Progenitor cell of endocrine pancreas (in vitro differentiated cells): Measurements from ENCODE around the gene GPRASP2. TPM values are rescaled to one million over a fixed set of nuclear protein-coding genes. Genes with fewer than 3 reads are reported as not detected.
A peak's percentile ranks its signal among the peaks of the same experiment; 100 is the strongest.

Experiments used
- DNase-seq: peaks from one replicate; pipeline ENCODE4 v3.0.0; 2021; ENCODE audit warnings: low spot score; ENCODE audit not compliant: unreplicated experiment
- H3K27ac Mint-ChIP-seq: 2 replicates; pipeline ENCODE4 v1.8.0; 2021; ENCODE audit warnings: mild to moderate bottlenecking, moderate library complexity, mixed read lengths
- H3K27me3 Mint-ChIP-seq: 2 replicates; pipeline ENCODE4 v1.8.0; 2021; ENCODE audit warnings: mixed read lengths
- H3K36me3 Mint-ChIP-seq: 2 replicates; pipeline ENCODE4 v1.8.0; 2022; ENCODE audit warnings: mixed read lengths; ENCODE audit not compliant: insufficient read depth
- H3K4me1 Mint-ChIP-seq: 2 replicates; pipeline ENCODE4 v1.8.0; 2021; ENCODE audit warnings: low read depth, mixed read lengths
- H3K4me3 Mint-ChIP-seq: 2 replicates; pipeline ENCODE4 v1.8.0; 2021; ENCODE audit warnings: low read depth, mild to moderate bottlenecking, moderate library complexity, mixed read lengths
- H3K9me3 Mint-ChIP-seq: 2 replicates; pipeline ENCODE4 v1.8.0; 2021; ENCODE audit warnings: low read depth, mixed read lengths
- CTCF ChIP-seq: fragments of 200-600 bp; sonication (generic); IDR thresholded peaks from one replicate; pipeline ENCODE4 v1.5.0; 2021; ENCODE audit warnings: antibody characterized with exemption, mild to moderate bottlenecking; ENCODE audit not compliant: unreplicated experiment
- total RNA-seq: library from RNA; stranded (reverse); gene quantifications from 2 replicates; pipeline ENCODE4 v1.2.1, GENCODE V29; 2021

Gene GPRASP2
- total RNA-seq, 1 donor from 2014 or later: 11.4 TPM

GRCh38 chrX:102723456-102723855 lies 11.2 kb downstream of the GPRASP2 start:
- TF ChIP-seq CTCF: no peak
- H3K36me3 Mint-ChIP-seq: peaks cover 2% of the 10 kb centered on the region
- DNase-seq: no peak
- H3K4me3 Mint-ChIP-seq: no peak overlapping the region
- H3K27ac Mint-ChIP-seq: no peak overlapping the region
- no peaks in the 10 kb centered on the region for H3K27me3 Mint-ChIP-seq
- peaks cover 3% of the 10 kb centered on the region for H3K9me3 Mint-ChIP-seq
- H3K4me1 Mint-ChIP-seq: no peaks in the 10 kb centered on the region

GRCh38 chrX:102727761-102728160 lies 15.5 kb downstream of the GPRASP2 start:
- H3K27ac Mint-ChIP-seq: no peak overlapping the region
- no peak overlapping the region for H3K4me3 Mint-ChIP-seq
- peaks cover 11% of the 10 kb centered on the region for H3K9me3 Mint-ChIP-seq
- TF ChIP-seq CTCF: no peak
- no peak for DNase-seq
- no peaks in the 10 kb centered on the region for H3K27me3 Mint-ChIP-seq
- no peaks in the 10 kb centered on the region for H3K36me3 Mint-ChIP-seq
- no peaks in the 10 kb centered on the region for H3K4me1 Mint-ChIP-seq

- Mint-ChIP-seq H3K36me3 (peaks cover under 1% of the 10 kb centered on the region), H3K27ac (no peak overlapping the region), H3K27me3 (no peaks in the 10 kb centered on the region), H3K4me3 (no peak overlapping the region), H3K4me1 (no peaks in the 10 kb centered on the region), H3K9me3 (peaks cover 12% of the 10 kb centered on the region)
- no peak for TF ChIP-seq CTCF
- DNase-seq: no peak
Measured at GRCh38 chrX:102728646-102729045, 16.4 kb downstream of the GPRASP2 start.

- peaks cover 1% of the 10 kb centered on the region for H3K36me3 Mint-ChIP-seq
- H3K4me3 Mint-ChIP-seq: no peak overlapping the region
- no peak for DNase-seq
- peaks cover 3% of the 10 kb centered on the region for H3K4me1 Mint-ChIP-seq
- H3K27ac Mint-ChIP-seq: peak overlapping the region; percentile 4
- TF ChIP-seq CTCF: no peak
- H3K27me3 Mint-ChIP-seq: no peaks in the 10 kb centered on the region
- H3K9me3 Mint-ChIP-seq: peaks cover 12% of the 10 kb centered on the region
Measured at GRCh38 chrX:102739657-102740056, 27.4 kb downstream of the GPRASP2 start.

GRCh38 chrX:102744307-102744706 lies 32.1 kb downstream of the GPRASP2 start:
- H3K27me3 Mint-ChIP-seq: no peaks in the 10 kb centered on the region
- H3K4me3 Mint-ChIP-seq: no peak overlapping the region

More at GRCh38 chrX:102744307-102744706, 32.1 kb downstream of the GPRASP2 start:
- no peak for DNase-seq
- no peak for TF ChIP-seq CTCF
- Mint-ChIP-seq H3K9me3 (peaks cover 12% of the 10 kb centered on the region), H3K4me1 (peaks cover 3% of the 10 kb centered on the region), H3K27ac (no peak overlapping the region), H3K36me3 (peaks cover 2% of the 10 kb centered on the region)
